Measurements from ENCODE around the gene NAPB.
A peak's percentile ranks its signal among the peaks of the same experiment; 100 is the strongest.

The NAPB gene

GRCh38 chr20:23379772-23380171, 41.5 kb downstream of the NAPB start:
- H3K4me1 Mint-ChIP-seq, result peaks cover 12% of the 10 kb centered on the region
- H3K27me3 Mint-ChIP-seq, result no peaks in the 10 kb centered on the region
- no peak overlapping the region for H3K4me3 Mint-ChIP-seq
- no peak overlapping the region for H3K27ac Mint-ChIP-seq
- DNase-seq, result no peak
- CTCF ChIA-PET, result no interaction called here
- peaks cover 2% of the 10 kb centered on the region for H3K9me3 Mint-ChIP-seq
- peaks cover 64% of the 10 kb centered on the region for H3K36me3 Mint-ChIP-seq

- CTCF ChIA-PET, result no interaction called here
- Mint-ChIP-seq H3K36me3 (peaks cover 61% of the 10 kb centered on the region), H3K9me3 (peaks cover 2% of the 10 kb centered on the region), H3K27me3 (no peaks in the 10 kb centered on the region), H3K27ac (no peak overlapping the region), H3K4me3 (no peak overlapping the region), H3K4me1 (no peaks in the 10 kb centered on the region)
- no peak for DNase-seq
These were observed 45.5 kb downstream of the NAPB start for GRCh38 chr20:23375827-23376226.

- DNase-seq, result no peak
- Mint-ChIP-seq H3K4me3 (no peak overlapping the region), H3K36me3 (peaks cover 63% of the 10 kb centered on the region), H3K4me1 (no peaks in the 10 kb centered on the region), H3K27me3 (no peaks in the 10 kb centered on the region), H3K27ac (no peak overlapping the region), H3K9me3 (peaks cover 2% of the 10 kb centered on the region)
- CTCF ChIA-PET, result interaction anchor here (1.4 kb wide), 1 partner anchor 68 kb away, joined by 5 read pairs; no protein-coding TSS in a partner anchor
These were observed 46.8 kb downstream of the NAPB start for GRCh38 chr20:23374441-23374840.

GRCh38 chr20:23371496-23371895, 49.8 kb downstream of the NAPB start:
- DNase-seq, result no peak
- CTCF ChIA-PET, result interaction anchor here (0.8 kb wide), 1 partner anchor 9 kb away, joined by 3 read pairs; no protein-coding TSS in a partner anchor
- H3K4me1 Mint-ChIP-seq, result peaks cover 11% of the 10 kb centered on the region
- peaks cover 2% of the 10 kb centered on the region for H3K9me3 Mint-ChIP-seq
- no peak overlapping the region for H3K4me3 Mint-ChIP-seq
- peaks cover 57% of the 10 kb centered on the region for H3K36me3 Mint-ChIP-seq
- no peak overlapping the region for H3K27ac Mint-ChIP-seq
- no peaks in the 10 kb centered on the region for H3K27me3 Mint-ChIP-seq

- Mint-ChIP-seq H3K27me3 (no peaks in the 10 kb centered on the region), H3K36me3 (peaks cover 55% of the 10 kb centered on the region), H3K4me1 (peaks cover 18% of the 10 kb centered on the region), H3K27ac (no peak overlapping the region), H3K4me3 (no peak overlapping the region), H3K9me3 (peaks cover 2% of the 10 kb centered on the region)
- DNase-seq, result no peak
- CTCF ChIA-PET, result no interaction called here
These were observed 50.4 kb downstream of the NAPB start for GRCh38 chr20:23370873-23371272.

- CTCF ChIA-PET, result interaction anchor here (1.0 kb wide), 1 partner anchor 76 kb away, joined by 3 read pairs; no protein-coding TSS in a partner anchor
- Mint-ChIP-seq H3K4me1 (peaks cover 18% of the 10 kb centered on the region), H3K36me3 (peaks cover 50% of the 10 kb centered on the region), H3K27ac (no peak overlapping the region), H3K9me3 (no peaks in the 10 kb centered on the region), H3K4me3 (no peak overlapping the region), H3K27me3 (no peaks in the 10 kb centered on the region)
- DNase-seq, result no peak
These were observed 51.0 kb downstream of the NAPB start for GRCh38 chr20:23370274-23370673.

- H3K36me3 Mint-ChIP-seq, result peaks cover 54% of the 10 kb centered on the region
- no peak overlapping the region for H3K27ac Mint-ChIP-seq
- H3K27me3 Mint-ChIP-seq, result no peaks in the 10 kb centered on the region
- no peaks in the 10 kb centered on the region for H3K9me3 Mint-ChIP-seq
- no peak overlapping the region for H3K4me3 Mint-ChIP-seq
- no peak for DNase-seq
- peaks cover 28% of the 10 kb centered on the region for H3K4me1 Mint-ChIP-seq
- CTCF ChIA-PET, result interaction anchor here (1.0 to 1.8 kb wide), 2 partner anchors 19 to 77 kb away, joined by 3 to 4 read pairs; no protein-coding TSS in a partner anchor
These were observed 52.0 kb downstream of the NAPB start for GRCh38 chr20:23369072-23369823.

- no peaks in the 10 kb centered on the region for H3K9me3 Mint-ChIP-seq
- DNase-seq, result no peak
- no peak overlapping the region for H3K4me3 Mint-ChIP-seq
- H3K27ac Mint-ChIP-seq, result no peak overlapping the region
- peaks cover 48% of the 10 kb centered on the region for H3K36me3 Mint-ChIP-seq
- H3K4me1 Mint-ChIP-seq, result peaks cover 36% of the 10 kb centered on the region
- no peaks in the 10 kb centered on the region for H3K27me3 Mint-ChIP-seq
- CTCF ChIA-PET, result interaction anchor here (1.8 kb wide), 1 partner anchor 19 kb away, joined by 4 read pairs; no protein-coding TSS in a partner anchor
These were observed 52.8 kb downstream of the NAPB start for GRCh38 chr20:23368316-23369071.

- Mint-ChIP-seq H3K4me3 (no peak overlapping the region), H3K27ac (no peak overlapping the region), H3K9me3 (no peaks in the 10 kb centered on the region), H3K36me3 (peaks cover 46% of the 10 kb centered on the region), H3K4me1 (peaks cover 43% of the 10 kb centered on the region), H3K27me3 (no peaks in the 10 kb centered on the region)
- CTCF ChIA-PET, result interaction anchor here (1.8 kb wide), 1 partner anchor 18 kb away, joined by 4 read pairs; no protein-coding TSS in a partner anchor
- no peak for DNase-seq
These were observed 53.5 kb downstream of the NAPB start for GRCh38 chr20:23367770-23368169.

GRCh38 chr20:23366384-23366783, 54.9 kb downstream of the NAPB start:
- no peak for DNase-seq
- Mint-ChIP-seq H3K27me3 (peaks cover 4% of the 10 kb centered on the region), H3K36me3 (peaks cover 41% of the 10 kb centered on the region), H3K4me1 (peaks cover 46% of the 10 kb centered on the region), H3K27ac (peak overlapping the region; percentile 39), H3K4me3 (no peak overlapping the region), H3K9me3 (no peaks in the 10 kb centered on the region)
- CTCF ChIA-PET, result interaction anchor here (1.3 kb wide), 1 partner anchor 55 kb away, joined by 3 read pairs; the partner anchor contains the start of gene NAPB

- Mint-ChIP-seq H3K36me3 (peaks cover 35% of the 10 kb centered on the region), H3K9me3 (no peaks in the 10 kb centered on the region), H3K4me1 (peaks cover 53% of the 10 kb centered on the region), H3K27ac (peak overlapping the region; percentile 80), H3K27me3 (peaks cover 4% of the 10 kb centered on the region), H3K4me3 (no peak overlapping the region)
- CTCF ChIA-PET, result no interaction called here
- DNase-seq, result no peak
These were observed 55.7 kb downstream of the NAPB start for GRCh38 chr20:23365390-23366165.

GRCh38 chr20:23363257-23363649, 58.0 kb downstream of the NAPB start:
- H3K27me3 Mint-ChIP-seq, result peaks cover 4% of the 10 kb centered on the region
- H3K36me3 Mint-ChIP-seq, result peaks cover 22% of the 10 kb centered on the region
- no peak for DNase-seq
- peak overlapping the region; percentile 93 for H3K4me3 Mint-ChIP-seq
- peaks cover 65% of the 10 kb centered on the region for H3K4me1 Mint-ChIP-seq
- peak overlapping the region; percentile 85 for H3K27ac Mint-ChIP-seq
- H3K9me3 Mint-ChIP-seq, result no peaks in the 10 kb centered on the region
- CTCF ChIA-PET, result interaction anchor here (1.2 kb wide), 1 partner anchor 13 kb away, joined by 5 read pairs; no protein-coding TSS in a partner anchor

- CTCF ChIA-PET, result no interaction called here
- H3K4me3 Mint-ChIP-seq, result peak overlapping the region; percentile 93
- no peaks in the 10 kb centered on the region for H3K9me3 Mint-ChIP-seq
- peaks cover 22% of the 10 kb centered on the region for H3K36me3 Mint-ChIP-seq
- H3K27me3 Mint-ChIP-seq, result peaks cover 7% of the 10 kb centered on the region
- peak overlapping the region; percentile 94 for H3K27ac Mint-ChIP-seq
- peaks cover 67% of the 10 kb centered on the region for H3K4me1 Mint-ChIP-seq
- DNase-seq, result no peak
These were observed 58.7 kb downstream of the NAPB start for GRCh38 chr20:23362392-23363256.
